ENCODE measurements around the gene PLCH1.

Gene PLCH1

GRCh38 chr3:155704771-155705559, 39.9 kb downstream of the PLCH1 start:
- TF ChIP-seq NFRKB (IDR thresholded peaks at IDR 0.05) (no peak), ELF4 (IDR thresholded peaks at IDR 0.05) (no peak), SUZ12 (IDR thresholded peaks at IDR 0.05) (no peak), FOXA1 (IDR thresholded peaks at IDR 0.05) (no peak), PKNOX1 (IDR thresholded peaks at IDR 0.05) (no peak), ARNT (IDR thresholded peaks at IDR 0.05) (no peak), ZNF384 (IDR thresholded peaks at IDR 0.05) (no peak)

GRCh38 chr3:155704061-155704460, 40.8 kb downstream of the PLCH1 start:
- no peak for TF ChIP-seq L3MBTL2 (conservative IDR thresholded peaks at IDR 0.05)
- no peak for TF ChIP-seq NFRKB (IDR thresholded peaks at IDR 0.05)
- TF ChIP-seq FOXA1 (IDR thresholded peaks at IDR 0.05), result no peak
- no peak for TF ChIP-seq BHLHE40 (IDR thresholded peaks at IDR 0.05; ENCODE audit: borderline replicate concordance)
- TF ChIP-seq SP1 (IDR thresholded peaks at IDR 0.05), result no peak
- TF ChIP-seq FOXK2 (IDR thresholded peaks at IDR 0.05), result no peak
- TF ChIP-seq ELF4 (IDR thresholded peaks at IDR 0.05), result no peak
- no peak for DNase-seq (ENCODE audit: extremely low spot score)
- CTCF ChIA-PET, result no interaction called here
- POLR2A ChIA-PET, result no interaction called here

More at GRCh38 chr3:155704771-155705559, 39.9 kb downstream of the PLCH1 start:
- DNase-seq (ENCODE audit: extremely low spot score), result no peak
- CTCF ChIA-PET, result no interaction called here
- POLR2A ChIA-PET, result no interaction called here

GRCh38 chr3:155702745-155703591, 41.9 kb downstream of the PLCH1 start:
- TF ChIP-seq ARNT (IDR thresholded peaks at IDR 0.05) (peak; percentile 48; the same call in 1 of the 2 replicates), FOXA1 (IDR thresholded peaks at IDR 0.05) (no peak), FOXM1 (IDR thresholded peaks at IDR 0.05; ENCODE audit: borderline replicate concordance) (no peak), L3MBTL2 (conservative IDR thresholded peaks at IDR 0.05) (no peak), PKNOX1 (IDR thresholded peaks at IDR 0.05) (peak; percentile 97), LEF1 (IDR thresholded peaks at IDR 0.05; ENCODE audit: borderline replicate concordance) (peak; percentile 47; the same call in 1 of the 2 replicates), CTBP1 (IDR thresholded peaks at IDR 0.05; ENCODE audit: borderline replicate concordance) (peak; percentile 70; the same call in 1 of the 2 replicates)
- POLR2A ChIA-PET, result no interaction called here
- CTCF ChIA-PET, result interaction anchor here (0.6 to 2.8 kb wide), 4 partner anchors 9 to 320 kb away, joined by 3 to 21 read pairs (median 4); no protein-coding TSS in a partner anchor
- peak; percentile 59 for DNase-seq (ENCODE audit: extremely low spot score)

GRCh38 chr3:155701882-155702465, 42.9 kb downstream of the PLCH1 start:
- ChIA-PET POLR2A (no interaction called here), CTCF (interaction anchor here (0.5 to 2.8 kb wide), 6 partner anchors 14 to 319 kb away, joined by 3 to 21 read pairs (median 3); no protein-coding TSS in a partner anchor)
- peak; percentile 22 for DNase-seq (ENCODE audit: extremely low spot score)
- no peak for TF ChIP-seq SUZ12 (IDR thresholded peaks at IDR 0.05)
- TF ChIP-seq LEF1 (IDR thresholded peaks at IDR 0.05; ENCODE audit: borderline replicate concordance), result no peak
- no peak for TF ChIP-seq PKNOX1 (IDR thresholded peaks at IDR 0.05)
- TF ChIP-seq BHLHE40 (IDR thresholded peaks at IDR 0.05; ENCODE audit: borderline replicate concordance), result no peak
- no peak for TF ChIP-seq ELF4 (IDR thresholded peaks at IDR 0.05)
- TF ChIP-seq ARNT (IDR thresholded peaks at IDR 0.05), result no peak
- no peak for TF ChIP-seq ZNF384 (IDR thresholded peaks at IDR 0.05)
- no peak for TF ChIP-seq TARDBP (IDR thresholded peaks at IDR 0.05)
- no peak for TF ChIP-seq CTBP1 (IDR thresholded peaks at IDR 0.05; ENCODE audit: borderline replicate concordance)
- TF ChIP-seq NFRKB (IDR thresholded peaks at IDR 0.05), result no peak

GRCh38 chr3:155697542-155697941, 47.3 kb downstream of the PLCH1 start:
- TF ChIP-seq ZNF384 (IDR thresholded peaks at IDR 0.05) (no peak), LEF1 (IDR thresholded peaks at IDR 0.05; ENCODE audit: borderline replicate concordance) (no peak), HDGF (IDR thresholded peaks at IDR 0.05; ENCODE audit: borderline replicate concordance) (no peak), FOXM1 (IDR thresholded peaks at IDR 0.05; ENCODE audit: borderline replicate concordance) (no peak), ARNT (IDR thresholded peaks at IDR 0.05) (no peak), ELF4 (IDR thresholded peaks at IDR 0.05) (no peak), BHLHE40 (IDR thresholded peaks at IDR 0.05; ENCODE audit: borderline replicate concordance) (no peak), SUZ12 (IDR thresholded peaks at IDR 0.05) (no peak), NFRKB (IDR thresholded peaks at IDR 0.05) (no peak), PKNOX1 (IDR thresholded peaks at IDR 0.05) (no peak), L3MBTL2 (conservative IDR thresholded peaks at IDR 0.05) (no peak)
- no peak for DNase-seq (ENCODE audit: extremely low spot score)
- ChIA-PET CTCF (no interaction called here), POLR2A (no interaction called here)
